C4-2B (cell line): ENCODE measurements around the gene THEMIS2.

Experiments
- CTCF ChIP-seq: fragments of 450-650 bp; conservative IDR thresholded peaks from 2 replicates; pipeline ENCODE4 v1.5.1; 2017; ENCODE audit warnings: mild to moderate bottlenecking
- ZFX ChIP-seq: fragments of 450-650 bp; IDR thresholded peaks from 2 replicates; pipeline ENCODE4 v1.6.1; 2017

GRCh38 chr1:27835046-27835445 lies 37.3 kb upstream of the THEMIS2 start:
- no peak for TF ChIP-seq CTCF
- TF ChIP-seq ZFX: no peak
